ENCODE measurements around the gene ADRA2B. TPM values are rescaled to one million over a fixed set of nuclear protein-coding genes. Genes with fewer than 3 reads are reported as not detected.

Gene ADRA2B
- total and polyA plus RNA-seq, 2 experiments from 2014 or later = 28.5 to 61.8 TPM

Other genes with a start within 250 kb of the ADRA2B start
- gene ANKRD36C, start 124.7 kb downstream of the ADRA2B start, total RNA-seq = 11.0 and 43.9 TPM in 2 replicates
- 35.6 and 49.1 TPM in 2 replicates for gene ANKRD36C, start 124.7 kb downstream of the ADRA2B start, polyA plus RNA-seq
- 1.5 and 3.5 TPM in 2 replicates for gene GPAT2, start 81.7 kb downstream of the ADRA2B start, total RNA-seq
- 1.8 and 2.2 TPM in 2 replicates for gene GPAT2, start 81.7 kb downstream of the ADRA2B start, polyA plus RNA-seq
- gene ASTL, start 21.9 kb upstream of the ADRA2B start, total RNA-seq = not detected in 2 replicates
- gene ASTL, start 21.9 kb upstream of the ADRA2B start, polyA plus RNA-seq = not detected in 2 replicates
- gene DUSP2, start 28.9 kb upstream of the ADRA2B start, total RNA-seq = 0.89 and 3.0 TPM in 2 replicates
- 1.0 and 2.2 TPM in 2 replicates for gene DUSP2, start 28.9 kb upstream of the ADRA2B start, polyA plus RNA-seq
- gene STARD7, start 92.3 kb upstream of the ADRA2B start, total RNA-seq = 152 and 161 TPM in 2 replicates
- gene STARD7, start 92.3 kb upstream of the ADRA2B start, polyA plus RNA-seq = 214 and 246 TPM in 2 replicates
- 55.8 and 59.1 TPM in 2 replicates for gene TMEM127, start 149.4 kb upstream of the ADRA2B start, total RNA-seq
- gene TMEM127, start 149.4 kb upstream of the ADRA2B start, polyA plus RNA-seq = 71.0 and 84.2 TPM in 2 replicates
- gene CIAO1, start 149.7 kb upstream of the ADRA2B start, total RNA-seq = 97.3 and 117 TPM in 2 replicates
- 88.6 and 92.4 TPM in 2 replicates for gene CIAO1, start 149.7 kb upstream of the ADRA2B start, polyA plus RNA-seq
- gene SNRNP200, start 189.0 kb upstream of the ADRA2B start, total RNA-seq = 58.6 and 85.3 TPM in 2 replicates
- 96.4 and 97.1 TPM in 2 replicates for gene SNRNP200, start 189.0 kb upstream of the ADRA2B start, polyA plus RNA-seq
- 1.1 and 1.3 TPM in 2 replicates for gene ITPRIPL1, start 208.7 kb upstream of the ADRA2B start, total RNA-seq
- 1.3 and 1.5 TPM in 2 replicates for gene ITPRIPL1, start 208.7 kb upstream of the ADRA2B start, polyA plus RNA-seq
- 9.3 and 21.3 TPM in 2 replicates for gene NCAPH, start 219.2 kb upstream of the ADRA2B start, total RNA-seq
- 6.3 and 18.1 TPM in 2 replicates for gene NCAPH, start 219.2 kb upstream of the ADRA2B start, polyA plus RNA-seq